ENCODE measurements around the gene DIP2C. TPM values are rescaled to one million over a fixed set of nuclear protein-coding genes. Genes with fewer than 3 reads are reported as not detected.

DIP2C gene
- total RNA-seq, 1 experiment from 2014 or later = 11.0 TPM

DNA sequence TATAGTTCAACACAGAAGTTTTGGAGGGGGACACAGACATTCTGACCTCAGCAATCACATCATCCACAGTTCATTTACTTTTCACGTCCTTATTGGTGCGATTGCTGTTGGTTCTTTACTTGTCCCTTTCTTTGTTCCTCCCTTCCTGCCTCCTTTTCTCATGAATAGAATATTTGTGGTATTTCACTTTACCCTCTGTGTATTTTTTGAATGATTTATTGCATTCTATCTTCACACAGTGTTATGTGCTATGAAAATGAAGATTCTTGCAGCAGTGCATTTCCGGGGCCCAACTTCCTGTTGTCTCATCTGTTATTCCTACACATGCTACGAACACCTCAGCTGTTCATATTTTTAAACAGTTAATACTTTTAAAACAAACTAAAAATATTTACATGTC is 374.6 kb downstream of the DIP2C start:
- no peak overlapping the region for H3K27ac Mint-ChIP-seq (ENCODE audit: unreplicated experiment)
- CTCF ChIA-PET = no interaction called here

DNA sequence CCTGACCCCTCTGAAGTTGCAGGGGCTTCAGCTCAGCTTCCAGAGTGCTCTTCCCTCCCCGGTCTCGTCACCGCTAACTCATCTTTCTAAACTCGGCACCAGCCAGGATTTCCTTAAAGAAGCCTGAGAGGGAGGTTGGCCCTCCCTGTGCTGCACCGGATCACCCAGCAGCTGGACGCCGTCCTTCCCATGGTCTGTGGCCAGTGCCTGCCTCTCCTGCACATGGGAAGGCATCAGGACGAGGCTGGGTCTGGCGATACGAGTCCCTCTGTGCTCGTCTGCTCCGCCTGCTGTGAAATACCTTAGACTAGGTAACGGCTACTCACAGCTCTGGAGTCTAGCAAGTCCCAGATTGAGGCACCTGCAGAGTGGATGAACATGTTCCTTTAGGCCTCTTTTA is 375.1 kb downstream of the DIP2C start:
- no peaks in the 10 kb centered on the region for H3K9me3 Mint-ChIP-seq (ENCODE audit: low read depth, unreplicated experiment)
- H3K36me3 Mint-ChIP-seq (ENCODE audit: insufficient read depth, unreplicated experiment) = no peaks in the 10 kb centered on the region
- no TSS peak for BruUV-seq (replicated peaks)
- no peak for DNase-seq
- no peak overlapping the region for H3K27ac Mint-ChIP-seq (ENCODE audit: unreplicated experiment)
- intact Hi-C loops (cut with micrococcal nuclease; ENCODE audit: unreplicated experiment) = no loop called here
- no peaks in the 10 kb centered on the region for H3K4me1 Mint-ChIP-seq (ENCODE audit: low read depth, unreplicated experiment)
- no peak overlapping the region for H3K4me3 Mint-ChIP-seq (ENCODE audit: low read depth, unreplicated experiment)
- no peaks in the 10 kb centered on the region for H3K27me3 Mint-ChIP-seq (ENCODE audit: unreplicated experiment)
- CTCF ChIA-PET = no interaction called here
- no peak for TF ChIP-seq CTCF (IDR thresholded peaks at IDR 0.05; ENCODE audit: unreplicated experiment)

More for the DNA sequence above, 374.6 kb downstream of the DIP2C start:
- Mint-ChIP-seq H3K4me1 (ENCODE audit: low read depth, unreplicated experiment) (no peaks in the 10 kb centered on the region), H3K9me3 (ENCODE audit: low read depth, unreplicated experiment) (no peaks in the 10 kb centered on the region), H3K27me3 (ENCODE audit: unreplicated experiment) (no peaks in the 10 kb centered on the region), H3K36me3 (ENCODE audit: insufficient read depth, unreplicated experiment) (no peaks in the 10 kb centered on the region), H3K4me3 (ENCODE audit: low read depth, unreplicated experiment) (no peak overlapping the region)
- TF ChIP-seq CTCF (IDR thresholded peaks at IDR 0.05; ENCODE audit: unreplicated experiment) = no peak
- intact Hi-C loops (cut with micrococcal nuclease; ENCODE audit: unreplicated experiment) = no loop called here
- DNase-seq = no peak
- BruUV-seq (replicated peaks) = no TSS peak

DNA sequence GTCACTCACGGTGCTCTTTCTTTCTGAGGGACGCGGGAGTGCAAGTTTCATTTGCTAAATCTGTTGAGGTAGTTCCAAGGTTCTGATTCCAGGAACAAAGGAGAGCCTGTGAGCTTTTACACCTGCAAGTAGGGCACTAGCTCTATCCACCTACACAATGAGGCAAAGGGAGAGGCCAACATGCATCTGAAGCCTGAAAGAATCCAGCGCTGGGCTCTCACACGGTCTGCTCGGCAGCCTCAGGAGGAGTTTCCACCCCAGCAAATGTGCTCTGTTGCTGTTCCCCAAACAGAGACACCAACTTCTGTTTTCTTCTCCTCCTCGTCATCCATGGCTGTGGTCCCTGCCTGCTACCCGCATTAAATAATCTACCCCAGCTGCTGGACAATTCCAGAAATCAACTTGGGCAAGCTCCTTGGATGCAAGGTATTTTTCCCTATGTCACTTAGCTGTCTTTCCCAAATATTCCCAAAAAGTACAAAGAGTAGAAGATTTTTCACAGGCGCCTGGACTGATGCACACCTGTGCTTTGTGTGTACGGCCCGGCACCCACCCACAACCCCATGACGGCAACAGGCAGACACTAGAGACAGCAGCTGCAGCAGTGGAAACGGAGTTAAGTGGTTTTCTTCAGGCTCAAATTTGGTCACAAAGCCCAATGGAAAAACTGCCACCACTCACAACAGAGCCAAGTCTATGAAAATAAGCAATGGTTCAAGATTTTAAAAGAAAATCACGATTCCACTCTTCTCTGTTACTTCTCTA is 377.4 kb downstream of the DIP2C start:
- Mint-ChIP-seq H3K27ac (ENCODE audit: unreplicated experiment) (no peak overlapping the region), H3K9me3 (ENCODE audit: low read depth, unreplicated experiment) (no peaks in the 10 kb centered on the region), H3K27me3 (ENCODE audit: unreplicated experiment) (no peaks in the 10 kb centered on the region), H3K4me3 (ENCODE audit: low read depth, unreplicated experiment) (no peak overlapping the region), H3K4me1 (ENCODE audit: low read depth, unreplicated experiment) (no peaks in the 10 kb centered on the region), H3K36me3 (ENCODE audit: insufficient read depth, unreplicated experiment) (no peaks in the 10 kb centered on the region)
- no peak for TF ChIP-seq CTCF (IDR thresholded peaks at IDR 0.05; ENCODE audit: unreplicated experiment)
- DNase-seq = no peak
- BruUV-seq (replicated peaks) = no TSS peak
- intact Hi-C loops (cut with micrococcal nuclease; ENCODE audit: unreplicated experiment) = no loop called here
- CTCF ChIA-PET = no interaction called here

- CTCF ChIA-PET = no interaction called here
- H3K9me3 Mint-ChIP-seq (ENCODE audit: low read depth, unreplicated experiment) = no peaks in the 10 kb centered on the region
- no peaks in the 10 kb centered on the region for H3K4me1 Mint-ChIP-seq (ENCODE audit: low read depth, unreplicated experiment)
- no peak for DNase-seq
- H3K4me3 Mint-ChIP-seq (ENCODE audit: low read depth, unreplicated experiment) = no peak overlapping the region
- H3K27me3 Mint-ChIP-seq (ENCODE audit: unreplicated experiment) = no peaks in the 10 kb centered on the region
- H3K27ac Mint-ChIP-seq (ENCODE audit: unreplicated experiment) = no peak overlapping the region
- BruUV-seq (replicated peaks) = no TSS peak
- no peak for TF ChIP-seq CTCF (IDR thresholded peaks at IDR 0.05; ENCODE audit: unreplicated experiment)
- no peaks in the 10 kb centered on the region for H3K36me3 Mint-ChIP-seq (ENCODE audit: insufficient read depth, unreplicated experiment)
- intact Hi-C loops (cut with micrococcal nuclease; ENCODE audit: unreplicated experiment) = no loop called here
Measured at GRCh38 chr10:310976-311639, 378.4 kb downstream of the DIP2C start.

All from Calu3 (cell line).